T-helper 1 cell treated with Interleukin-12 subunit alpha and Interleukin-12 subunit beta and Interleukin-4 antibody, amounts not matched to agents 30 ng/mL and 1 ng/mL, for 36 hours (primary cell): Measurements from ENCODE around the gene CTNNA2. TPM values are rescaled to one million over a fixed set of nuclear protein-coding genes. Genes with fewer than 3 reads are reported as not detected.

Experiments
- intact Hi-C: fragments of 100-400 bp; cut with micrococcal nuclease; formaldehyde crosslinking; loops from one replicate; pipeline ENCODE4 v1.15.1; 2024
- total RNA-seq: library from RNA; stranded (reverse); gene quantifications from 2 replicates; pipeline ENCODE4 v1.2.3, GENCODE V29; 2022

The CTNNA2 gene
- total RNA-seq, 1 donor from 2014 or later = not detected

- intact Hi-C loops = no loop called here
Measured at GRCh38 chr2:80454628-80455027, 941.8 kb downstream of the CTNNA2 start.

- intact Hi-C loops = no loop called here
Measured at GRCh38 chr2:80459028-80459427, 946.2 kb downstream of the CTNNA2 start.

GRCh38 chr2:80461505-80462197 lies 948.8 kb downstream of the CTNNA2 start:
- intact Hi-C loops = no loop called here

- intact Hi-C loops = no loop called here
Measured at GRCh38 chr2:80462654-80463053, 949.8 kb downstream of the CTNNA2 start.

GRCh38 chr2:80464275-80464674 lies 951.4 kb downstream of the CTNNA2 start:
- intact Hi-C loops = no loop called here

GRCh38 chr2:80467262-80467811 lies 954.5 kb downstream of the CTNNA2 start:
- intact Hi-C loops = no loop called here

GRCh38 chr2:80469428-80469827 lies 956.6 kb downstream of the CTNNA2 start:
- intact Hi-C loops = no loop called here

- intact Hi-C loops = no loop called here
Measured at GRCh38 chr2:80473069-80473468, 960.2 kb downstream of the CTNNA2 start.

GRCh38 chr2:80473796-80474195 lies 960.9 kb downstream of the CTNNA2 start:
- intact Hi-C loops = no loop called here

- intact Hi-C loops = no loop called here
Measured at GRCh38 chr2:80475970-80476369, 963.1 kb downstream of the CTNNA2 start.

- intact Hi-C loops = no loop called here
Measured at GRCh38 chr2:80476535-80477117, 963.8 kb downstream of the CTNNA2 start.

- intact Hi-C loops = no loop called here
Measured at GRCh38 chr2:80482276-80482675, 969.4 kb downstream of the CTNNA2 start.

- intact Hi-C loops = no loop called here
Measured at GRCh38 chr2:80489717-80490116, 976.9 kb downstream of the CTNNA2 start.

GRCh38 chr2:80490964-80491363 lies 978.1 kb downstream of the CTNNA2 start:
- intact Hi-C loops = no loop called here

GRCh38 chr2:80496346-80496745 lies 983.5 kb downstream of the CTNNA2 start:
- intact Hi-C loops = no loop called here

GRCh38 chr2:80496775-80497174 lies 983.9 kb downstream of the CTNNA2 start:
- intact Hi-C loops = no loop called here

- intact Hi-C loops = no loop called here
Measured at GRCh38 chr2:80499095-80499494, 986.2 kb downstream of the CTNNA2 start.

GRCh38 chr2:80501874-80502624 lies 989.2 kb downstream of the CTNNA2 start:
- intact Hi-C loops = no loop called here

GRCh38 chr2:80506563-80506962 lies 993.7 kb downstream of the CTNNA2 start:
- intact Hi-C loops = no loop called here

GRCh38 chr2:80510716-80511115 lies 997.9 kb downstream of the CTNNA2 start:
- intact Hi-C loops = no loop called here

- intact Hi-C loops = no loop called here
Measured at GRCh38 chr2:80515964-80516363, 1003.1 kb downstream of the CTNNA2 start.

- intact Hi-C loops = no loop called here
Measured at GRCh38 chr2:80517316-80517715, 1004.5 kb downstream of the CTNNA2 start.
